Cardiac muscle cell (in vitro differentiated cells and primary cell): ENCODE results near the gene CLRN3. TPM values are rescaled to one million over a fixed set of nuclear protein-coding genes. Genes with fewer than 3 reads are reported as not detected.

ENCODE experiments used
- DNase-seq, 2 donors: peaks; one replicate each; pipeline versions ENCODE4 v3.0.0 to v3.0.0-alpha.2; 2010 to 2017; ENCODE audit warnings: low read depth in 1 of 2, low spot score in 1 of 2
- H3K27ac ChIP-seq: fragments of 200-600 bp; sonication (generic); 2 replicates; pipeline ENCODE4 v1.5.1; 2016
- H3K27me3 ChIP-seq: fragments of 200-600 bp; sonication (generic); 2 replicates; pipeline ENCODE4 v1.6.0; 2016; ENCODE audit warnings: control low read depth
- H3K36me3 ChIP-seq: fragments of 200-600 bp; sonication (generic); 2 replicates; pipeline ENCODE4 v1.5.1; 2016; ENCODE audit warnings: control low read depth
- H3K4me1 ChIP-seq: fragments of 200-600 bp; sonication (generic); 2 replicates; pipeline ENCODE4 v1.8.1; 2017; ENCODE audit warnings: low read depth, mild to moderate bottlenecking, mixed run types
- H3K4me3 ChIP-seq: fragments of 200-600 bp; sonication (generic); 2 replicates; pipeline ENCODE4 v1.5.1; 2016; ENCODE audit warnings: mild to moderate bottlenecking
- H3K9me3 ChIP-seq: fragments of 200-600 bp; sonication (generic); 2 replicates; pipeline ENCODE4 v1.5.1; 2017; ENCODE audit warnings: low read depth, mild to moderate bottlenecking, control low read depth
- CTCF ChIP-seq: IDR thresholded peaks from 2 replicates; pipeline ENCODE4 v1.5.1; 2012; ENCODE audit warnings: low read depth, mild to moderate bottlenecking, low read length
- polyA plus RNA-seq: library from polyadenylated mRNA; unstranded; fragments of >200 nt; fragmentation: Nextera tagmentation; extraction: Ambion mirVana; gene quantifications from 2 replicates; pipeline ENCODE4 v1.2.1, GENCODE V29; 2016
- total RNA-seq: library from RNA; depleted of rRNA; stranded (reverse); fragments of >200 nt; gene quantifications from 2 replicates; pipeline ENCODE4 v1.2.3, GENCODE V29; 2016

Gene CLRN3
- total and polyA plus RNA-seq, 2 experiments from 2014 or later = not detected

GRCh38 chr10:127853868-127854768 is 38.6 kb downstream of the CLRN3 start:
- Histone ChIP-seq H3K9me3 (no peaks in the 10 kb centered on the region), H3K27ac (no peak overlapping the region), H3K36me3 (no peaks in the 10 kb centered on the region), H3K4me1 (no peaks in the 10 kb centered on the region), H3K27me3 (no peaks in the 10 kb centered on the region), H3K4me3 (no peak overlapping the region)
- peak; percentile 90 for TF ChIP-seq CTCF
- DNase-seq = peak; percentile 76 to 86

- Histone ChIP-seq H3K27me3 (no peaks in the 10 kb centered on the region), H3K4me3 (no peak overlapping the region), H3K27ac (no peak overlapping the region), H3K4me1 (no peaks in the 10 kb centered on the region), H3K36me3 (no peaks in the 10 kb centered on the region), H3K9me3 (no peaks in the 10 kb centered on the region)
- no peak for DNase-seq
- no peak for TF ChIP-seq CTCF
These were observed 40.3 kb downstream of the CLRN3 start for GRCh38 chr10:127852456-127852855.

- H3K27ac ChIP-seq = no peak overlapping the region
- no peak for DNase-seq
- no peak for TF ChIP-seq CTCF
- H3K4me1 ChIP-seq = no peaks in the 10 kb centered on the region
- no peaks in the 10 kb centered on the region for H3K9me3 ChIP-seq
- no peak overlapping the region for H3K4me3 ChIP-seq
- H3K36me3 ChIP-seq = no peaks in the 10 kb centered on the region
- H3K27me3 ChIP-seq = no peaks in the 10 kb centered on the region
These were observed 41.0 kb downstream of the CLRN3 start for GRCh38 chr10:127851661-127852194.

- Histone ChIP-seq H3K36me3 (no peaks in the 10 kb centered on the region), H3K4me3 (no peak overlapping the region), H3K27ac (no peak overlapping the region), H3K27me3 (no peaks in the 10 kb centered on the region), H3K4me1 (no peaks in the 10 kb centered on the region), H3K9me3 (no peaks in the 10 kb centered on the region)
- DNase-seq = no peak
- TF ChIP-seq CTCF = no peak
These were observed 41.8 kb downstream of the CLRN3 start for GRCh38 chr10:127850944-127851343.

GRCh38 chr10:127849921-127850320 is 42.8 kb downstream of the CLRN3 start:
- Histone ChIP-seq H3K4me1 (no peaks in the 10 kb centered on the region), H3K9me3 (no peaks in the 10 kb centered on the region), H3K4me3 (no peak overlapping the region), H3K27me3 (no peaks in the 10 kb centered on the region), H3K27ac (no peak overlapping the region), H3K36me3 (no peaks in the 10 kb centered on the region)
- no peak for DNase-seq
- no peak for TF ChIP-seq CTCF
